C4-2B (cell line): Measurements from ENCODE around the gene CCR9.

Experiments used
- H3K27ac ChIP-seq: fragments of 450-650 bp; 2 replicates; pipeline ENCODE4 v1.5.1; 2017
- CTCF ChIP-seq: fragments of 450-650 bp; conservative IDR thresholded peaks from 2 replicates; pipeline ENCODE4 v1.5.1; 2017; ENCODE audit warnings: mild to moderate bottlenecking
- ZFX ChIP-seq: fragments of 450-650 bp; IDR thresholded peaks from 2 replicates; pipeline ENCODE4 v1.6.1; 2017

CCR9 gene

GRCh38 chr3:45895686-45896468 lies 9.5 kb downstream of the CCR9 start:
- no peak overlapping the region for H3K27ac ChIP-seq
- no peak for TF ChIP-seq CTCF
- TF ChIP-seq ZFX: no peak

DNA sequence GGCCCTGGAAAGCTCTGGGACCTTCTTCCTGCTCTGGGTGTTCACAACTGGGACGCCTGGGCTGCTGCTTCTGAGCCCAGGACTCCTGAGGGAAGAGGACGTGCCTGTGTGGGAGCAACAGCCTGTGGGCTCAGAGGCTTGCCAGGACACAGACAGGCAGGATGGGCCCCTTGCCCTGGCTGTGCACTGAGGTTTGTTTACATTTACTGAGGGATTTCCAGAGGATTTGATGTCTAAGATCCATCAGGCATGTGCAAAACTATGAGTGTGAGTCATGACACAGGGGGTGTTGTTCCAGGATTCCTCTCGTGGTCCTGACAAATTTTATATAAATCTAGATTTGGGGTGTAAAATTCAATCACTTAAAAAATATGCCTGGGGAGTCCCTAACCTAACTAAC lies 10.6 kb downstream of the CCR9 start:
- TF ChIP-seq CTCF (no peak), ZFX (no peak)
- H3K27ac ChIP-seq: no peak overlapping the region

DNA sequence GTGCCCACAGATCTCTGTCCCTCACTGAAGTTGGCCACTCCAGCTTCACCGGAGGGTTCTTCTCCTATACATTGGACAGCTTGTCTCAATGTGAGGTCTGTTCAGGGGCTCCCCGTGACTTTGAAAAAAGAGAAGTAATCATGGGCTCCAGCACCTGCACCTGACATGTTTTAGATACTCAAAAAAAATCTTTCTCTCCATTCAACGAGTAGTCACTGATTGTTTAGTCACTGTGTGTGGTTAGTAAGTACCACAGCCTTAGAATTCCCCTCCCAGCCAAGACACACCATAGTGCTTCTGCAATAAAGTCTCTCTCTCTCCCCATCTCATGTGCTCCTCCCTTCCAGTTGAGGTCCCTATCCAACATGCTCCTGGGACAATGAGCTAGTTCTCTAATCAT lies 18.6 kb downstream of the CCR9 start:
- no peak overlapping the region for H3K27ac ChIP-seq
- TF ChIP-seq ZFX (no peak), CTCF (no peak)

DNA sequence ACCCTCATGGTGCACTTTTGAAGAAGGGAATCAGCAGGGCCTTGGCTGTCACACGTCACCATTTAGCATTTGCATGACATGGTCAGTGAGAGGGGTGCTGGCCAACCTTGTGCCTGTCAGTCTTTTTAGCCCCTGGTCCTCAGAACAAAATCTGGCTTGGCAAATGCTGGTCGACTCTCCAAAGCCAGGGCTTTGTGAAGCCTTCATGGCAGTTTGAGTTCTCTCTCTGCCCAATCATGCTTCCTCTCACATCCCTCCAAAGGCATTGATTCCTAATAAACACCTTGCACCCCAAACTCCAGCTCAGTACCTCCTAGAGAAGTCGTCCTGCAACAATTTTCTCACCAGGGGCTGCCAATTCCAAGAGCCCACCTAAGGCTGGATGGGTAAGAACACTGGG lies 19.4 kb downstream of the CCR9 start:
- TF ChIP-seq ZFX: no peak
- no peak for TF ChIP-seq CTCF
- H3K27ac ChIP-seq: no peak overlapping the region

- no peak overlapping the region for H3K27ac ChIP-seq
- TF ChIP-seq CTCF: peak; percentile 63
- no peak for TF ChIP-seq ZFX
Observed at GRCh38 chr3:45906681-45907407, 20.5 kb downstream of the CCR9 start.

GRCh38 chr3:45907769-45908705 lies 21.7 kb downstream of the CCR9 start:
- TF ChIP-seq ZFX (no peak), CTCF (no peak)
- H3K27ac ChIP-seq: no peak overlapping the region
